Fibroblast of pulmonary artery (primary cell): ENCODE data around the gene CTNNA1.
"Not testable (repeated sequence)": the region's sequence is repeated elsewhere in the genome, so short reads cannot be mapped to it uniquely, and the experiment has no call there.

ENCODE experiments used
- DNase-seq: peaks from one replicate; pipeline ENCODE4 v3.0.0-alpha.2; 2010; ENCODE audit warnings: low read depth
- H3K4me3 ChIP-seq: replicated peaks from 2 replicates; pipeline ENCODE4 v1.5.1; 2011; ENCODE audit warnings: low read depth, mild to moderate bottlenecking, control low read depth, low read length, moderate library complexity
- TF ChIP-seq, protein P1 (sequence below): IDR thresholded peaks from 2 replicates; pipeline ENCODE4 v1.5.1; 2011; ENCODE audit warnings: mild to moderate bottlenecking, control low read depth, low read length, inconsistent platforms; ENCODE audit errors: missing control alignments

The CTNNA1 gene

GRCh38 chr5:138770977-138771376, 17.8 kb downstream of the CTNNA1 start:
- no peak overlapping the region for H3K4me3 ChIP-seq
- TF ChIP-seq, protein P1, sequence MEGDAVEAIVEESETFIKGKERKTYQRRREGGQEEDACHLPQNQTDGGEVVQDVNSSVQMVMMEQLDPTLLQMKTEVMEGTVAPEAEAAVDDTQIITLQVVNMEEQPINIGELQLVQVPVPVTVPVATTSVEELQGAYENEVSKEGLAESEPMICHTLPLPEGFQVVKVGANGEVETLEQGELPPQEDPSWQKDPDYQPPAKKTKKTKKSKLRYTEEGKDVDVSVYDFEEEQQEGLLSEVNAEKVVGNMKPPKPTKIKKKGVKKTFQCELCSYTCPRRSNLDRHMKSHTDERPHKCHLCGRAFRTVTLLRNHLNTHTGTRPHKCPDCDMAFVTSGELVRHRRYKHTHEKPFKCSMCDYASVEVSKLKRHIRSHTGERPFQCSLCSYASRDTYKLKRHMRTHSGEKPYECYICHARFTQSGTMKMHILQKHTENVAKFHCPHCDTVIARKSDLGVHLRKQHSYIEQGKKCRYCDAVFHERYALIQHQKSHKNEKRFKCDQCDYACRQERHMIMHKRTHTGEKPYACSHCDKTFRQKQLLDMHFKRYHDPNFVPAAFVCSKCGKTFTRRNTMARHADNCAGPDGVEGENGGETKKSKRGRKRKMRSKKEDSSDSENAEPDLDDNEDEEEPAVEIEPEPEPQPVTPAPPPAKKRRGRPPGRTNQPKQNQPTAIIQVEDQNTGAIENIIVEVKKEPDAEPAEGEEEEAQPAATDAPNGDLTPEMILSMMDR = no peak
- DNase-seq = no peak

DNA sequence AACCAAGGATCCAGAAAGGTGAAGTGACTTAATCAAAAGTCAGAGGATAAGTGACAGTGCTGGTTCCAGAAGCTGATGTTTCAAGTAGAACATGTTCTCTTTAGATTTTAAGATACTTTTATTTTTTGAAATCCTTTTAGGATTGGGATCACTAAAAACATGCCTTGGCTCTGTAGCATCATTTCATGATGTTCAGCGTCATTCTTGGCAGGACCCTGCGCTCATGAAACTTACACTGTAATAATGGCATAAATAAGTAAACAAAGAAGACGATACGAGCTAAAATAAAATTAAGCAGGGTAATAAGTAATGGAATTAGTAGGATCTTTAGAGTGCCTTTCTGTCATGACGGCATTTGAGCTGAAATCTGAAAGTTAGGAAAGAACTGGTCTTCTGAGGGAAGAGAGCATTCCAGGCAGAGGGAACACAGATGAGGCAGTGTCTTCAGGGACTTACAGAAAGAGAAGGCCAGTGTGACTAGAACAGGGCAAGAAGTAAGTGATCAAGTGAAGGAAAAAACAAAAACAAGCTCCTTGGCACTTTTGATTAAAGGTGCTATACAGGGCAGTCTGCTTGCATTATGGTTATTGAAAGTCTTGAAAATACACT, 19.9 kb downstream of the CTNNA1 start:
- no peak for DNase-seq
- H3K4me3 ChIP-seq = no peak overlapping the region
- TF ChIP-seq, protein P1 = no peak

DNA sequence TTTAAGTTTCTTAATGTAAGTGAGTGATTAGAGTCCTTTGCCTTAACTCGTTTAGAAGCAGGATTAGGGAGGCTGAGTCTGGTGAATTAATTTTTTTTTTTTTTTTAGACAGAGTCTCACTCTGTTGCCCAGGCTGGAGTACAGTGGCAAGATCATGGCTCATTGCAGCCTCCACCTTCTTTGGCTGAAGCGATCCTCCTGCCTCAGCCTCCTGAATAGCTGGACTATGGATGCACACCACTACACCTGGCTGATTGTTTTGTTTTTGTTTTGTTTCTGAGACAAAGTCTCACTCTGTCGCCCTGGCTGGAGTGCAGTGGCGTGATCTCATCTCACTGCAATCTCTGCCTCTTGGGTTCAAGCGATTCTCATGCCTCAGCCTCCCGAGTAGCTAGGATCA, 20.4 kb downstream of the CTNNA1 start:
- H3K4me3 ChIP-seq, DNase-seq: not testable (repeated sequence)

DNA sequence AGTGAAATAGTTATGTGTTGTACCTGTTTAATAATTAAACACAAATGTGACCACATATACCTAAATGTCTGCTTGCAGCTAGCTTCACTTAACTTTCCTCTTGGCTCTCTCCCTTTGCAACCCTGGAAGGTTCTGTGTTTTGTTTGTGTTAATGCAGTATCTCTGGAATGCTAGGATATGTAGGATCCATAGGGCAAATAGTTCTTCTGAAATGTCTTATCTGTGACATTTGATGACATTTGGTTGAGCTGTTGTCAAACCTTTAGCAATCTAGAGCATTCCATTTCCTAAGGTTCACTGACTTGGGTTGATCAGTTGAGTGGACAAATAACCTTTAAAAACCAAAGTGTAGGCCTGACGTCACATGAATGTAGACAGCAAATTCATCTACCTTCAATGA, 21.8 kb downstream of the CTNNA1 start:
- TF ChIP-seq, protein P1 = no peak
- DNase-seq = no peak
- no peak overlapping the region for H3K4me3 ChIP-seq

DNA sequence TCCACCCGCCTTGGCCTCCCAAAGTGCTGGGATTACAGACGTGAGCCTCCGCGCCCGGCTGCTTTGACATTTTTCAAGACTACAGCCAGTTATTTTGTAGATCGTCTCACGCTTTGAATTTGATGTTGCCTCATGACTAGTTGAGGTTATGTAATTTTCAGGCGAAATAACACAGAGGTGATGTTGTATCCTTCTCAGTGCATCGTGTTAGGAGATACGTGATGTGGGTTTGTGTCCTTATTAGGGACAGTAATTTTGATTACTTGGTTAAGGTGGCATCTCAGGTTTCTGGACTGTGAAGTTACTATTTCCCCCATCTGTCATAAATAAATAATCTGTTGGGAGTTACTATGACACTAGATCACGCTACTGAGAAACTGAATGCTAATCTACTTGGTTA, 25.0 kb downstream of the CTNNA1 start:
- no peak for DNase-seq
- TF ChIP-seq, protein P1 = no peak
- H3K4me3 ChIP-seq = no peak overlapping the region

GRCh38 chr5:138783976-138784375, 30.8 kb downstream of the CTNNA1 start:
- no peak for DNase-seq
- TF ChIP-seq, protein P1 = no peak
- no peak overlapping the region for H3K4me3 ChIP-seq

- TF ChIP-seq, protein P1 = no peak
- DNase-seq = peak; percentile 55
- H3K4me3 ChIP-seq = no peak overlapping the region
Measured at GRCh38 chr5:138784590-138784989, 31.4 kb downstream of the CTNNA1 start.

DNA sequence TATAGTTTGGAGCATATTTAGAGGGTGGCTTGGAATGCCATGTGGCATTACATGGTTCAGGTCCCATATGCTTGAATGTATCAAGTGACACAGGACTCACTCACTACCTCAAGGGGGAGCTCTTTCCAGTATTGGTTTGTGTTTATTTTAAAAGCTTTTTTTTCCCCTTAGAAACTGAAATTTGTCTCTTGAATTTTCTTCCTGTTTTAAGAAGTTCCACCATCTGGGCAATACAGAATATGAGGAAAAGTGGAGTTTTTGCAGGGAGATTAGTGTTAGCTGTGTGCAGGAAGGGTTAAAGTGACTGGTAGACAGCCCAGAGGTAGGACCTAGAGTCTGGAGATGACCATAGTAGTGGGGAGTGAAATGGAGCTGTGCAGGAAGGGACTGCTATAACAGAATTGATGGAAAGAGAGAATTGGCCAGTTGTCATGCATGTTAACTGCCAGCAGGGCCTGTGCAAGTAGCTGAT, 36.6 kb downstream of the CTNNA1 start:
- TF ChIP-seq, protein P1 = peak; percentile 67
- H3K4me3 ChIP-seq = no peak overlapping the region
- peak; percentile 60 for DNase-seq
